H54 (cell line): ENCODE results near the gene SAMM50.

Experiments used
- DNase-seq: peaks from one replicate; pipeline ENCODE4 v3.0.0; 2011; ENCODE audit warnings: low spot score, mixed read lengths; ENCODE audit not compliant: insufficient read length
- FAIRE-seq: peaks from 3 replicates; lab custom pipeline; 2011; peaks lifted over from hg19 to GRCh38; lab: Jason Lieb, UNC
- POLR2A ChIP-seq: IDR thresholded peaks from 2 replicates; pipeline ENCODE4 v1.6.1; 2011; ENCODE audit warnings: low read depth, mild to moderate bottlenecking, low read length

The SAMM50 gene

GRCh38 chr22:43955883-43956782 lies 891 bp downstream of the SAMM50 start:
- no peak for FAIRE-seq
- DNase-seq: no peak
- no peak for TF ChIP-seq POLR2A

GRCh38 chr22:43956805-43957463 lies 1.7 kb downstream of the SAMM50 start:
- no peak for TF ChIP-seq POLR2A
- FAIRE-seq (no peak), DNase-seq (no peak)

DNA sequence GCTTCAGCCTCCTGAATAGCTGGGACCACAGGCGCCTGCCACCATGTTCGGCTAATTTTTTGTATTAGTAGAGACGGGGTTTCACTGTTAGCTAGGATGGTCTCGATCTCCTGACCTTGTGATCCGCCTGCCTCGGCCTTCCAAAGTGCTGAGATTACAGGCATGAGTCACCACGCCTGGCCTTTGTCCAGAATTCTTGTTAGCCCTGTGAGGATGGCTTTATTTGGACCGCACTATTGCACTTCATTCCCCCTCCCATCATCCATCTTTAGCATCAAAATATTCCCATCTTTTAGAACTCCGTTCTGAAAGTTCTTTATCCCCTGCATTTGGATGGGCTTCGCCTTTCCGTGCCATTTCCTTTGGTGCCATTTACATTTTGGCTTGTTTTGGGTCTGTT lies 2.6 kb downstream of the SAMM50 start:
- TF ChIP-seq POLR2A: no peak
- DNase-seq (no peak), FAIRE-seq (no peak)

- FAIRE-seq: no peak
- no peak for TF ChIP-seq POLR2A
These were observed 9.1 kb downstream of the SAMM50 start for GRCh38 chr22:43964314-43964857.

GRCh38 chr22:43967069-43967468 lies 11.8 kb downstream of the SAMM50 start:
- TF ChIP-seq POLR2A: no peak
- no peak for FAIRE-seq
- no peak for DNase-seq

More at GRCh38 chr22:43964314-43964857, 9.1 kb downstream of the SAMM50 start:
- no peak for DNase-seq

GRCh38 chr22:43968614-43969013 lies 13.4 kb downstream of the SAMM50 start:
- FAIRE-seq (no peak), DNase-seq (no peak)
- no peak for TF ChIP-seq POLR2A

DNA sequence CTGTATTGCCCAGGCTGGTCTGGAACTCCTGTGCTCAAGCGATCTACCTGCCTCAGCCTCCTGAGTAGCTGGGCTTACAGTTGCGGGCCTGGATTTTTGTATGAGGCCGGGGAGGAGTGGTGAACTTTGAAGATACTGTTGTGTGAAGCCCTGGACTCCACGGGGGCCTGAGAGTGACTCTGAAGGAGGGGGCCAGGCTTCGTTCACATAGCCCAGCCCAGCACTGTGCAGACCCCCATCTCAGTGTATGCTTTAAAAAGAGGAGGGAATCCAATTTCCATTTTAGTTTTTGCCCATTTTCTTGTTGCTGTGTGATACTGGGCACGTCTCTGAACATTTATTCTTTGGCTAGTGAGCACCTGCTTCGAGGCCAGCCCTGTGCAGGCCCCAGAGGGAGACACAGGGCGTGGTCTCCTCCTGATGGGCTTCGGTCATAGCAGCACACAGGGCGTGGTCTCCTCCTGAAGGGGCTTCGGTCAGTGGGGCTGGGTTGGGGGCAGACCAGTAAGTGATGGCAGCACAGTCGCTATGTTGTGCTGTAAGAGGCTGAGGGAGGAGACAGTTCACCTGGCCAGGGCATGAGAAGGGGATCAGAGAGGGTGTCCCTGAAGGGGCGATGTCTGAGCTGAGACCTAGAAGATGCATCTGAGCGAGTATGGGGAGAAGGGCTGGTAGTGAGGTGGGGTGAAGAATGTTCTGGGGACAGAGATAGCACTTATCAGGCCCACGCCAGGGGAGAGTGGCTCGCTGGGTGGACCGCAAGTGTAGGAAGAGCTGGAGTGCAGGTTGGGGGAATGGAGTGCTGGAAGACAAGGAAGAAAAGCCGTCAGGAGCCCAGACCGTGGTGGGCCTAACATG lies 14.0 kb downstream of the SAMM50 start:
- FAIRE-seq (no peak), DNase-seq (no peak)
- TF ChIP-seq POLR2A: no peak

DNA sequence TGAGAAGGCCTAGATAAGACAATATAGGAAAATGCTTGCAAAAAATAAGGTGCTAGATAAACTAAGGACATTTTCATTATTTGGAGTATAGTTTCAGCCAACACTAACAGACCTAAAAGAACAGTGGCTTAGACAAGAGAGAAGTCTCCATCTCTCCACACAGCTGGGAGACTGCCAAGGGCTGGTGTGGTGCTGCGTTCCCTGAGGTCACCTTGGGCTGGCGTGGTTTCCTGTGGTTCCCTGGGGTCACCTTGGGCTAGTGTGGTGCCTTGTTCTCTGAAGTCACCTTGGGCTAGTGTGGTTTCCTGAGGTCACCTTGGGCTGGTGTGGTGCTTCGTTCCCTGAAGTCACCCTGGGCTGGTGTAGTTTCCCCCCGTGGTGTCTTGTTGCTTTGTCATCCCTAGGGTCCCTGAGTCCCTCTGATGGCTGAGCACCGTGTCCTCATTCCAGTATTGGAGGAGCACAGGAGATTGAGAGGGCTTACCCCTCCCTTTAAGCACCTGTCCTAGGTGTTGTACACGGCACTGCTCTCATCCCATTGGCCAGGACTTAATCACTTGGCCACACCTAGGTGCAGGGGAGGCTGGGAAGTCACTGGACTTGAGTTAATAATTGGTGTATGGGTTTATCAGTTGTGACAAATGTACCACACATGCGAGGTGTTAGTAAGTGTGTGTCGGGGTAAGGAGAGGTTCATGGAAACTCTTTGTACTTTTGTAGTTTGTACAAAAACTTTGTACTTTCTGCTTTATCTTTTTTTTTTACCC lies 14.9 kb downstream of the SAMM50 start:
- DNase-seq: no peak
- no peak for TF ChIP-seq POLR2A

DNA sequence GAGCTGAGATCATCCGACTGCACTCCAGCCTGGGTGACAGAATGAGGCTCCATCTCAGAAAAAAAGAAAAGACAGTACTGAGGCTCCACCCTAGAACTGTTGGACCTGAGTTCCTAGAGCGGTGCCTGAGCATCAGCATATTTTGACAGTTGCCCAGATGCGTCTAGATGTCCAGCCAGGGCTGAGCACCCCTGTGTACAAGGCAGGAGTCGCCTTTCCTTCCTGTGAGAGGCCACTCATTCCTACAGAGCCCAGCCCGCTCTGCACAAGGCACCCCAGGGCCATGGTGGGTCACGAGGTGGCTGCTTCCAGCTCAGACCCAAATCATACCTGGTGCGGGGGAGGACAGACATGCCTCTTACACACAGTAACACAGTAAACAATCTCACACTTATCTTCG lies 15.9 kb downstream of the SAMM50 start:
- FAIRE-seq (no peak), DNase-seq (no peak)
- TF ChIP-seq POLR2A: no peak

More for the DNA sequence above, 14.9 kb downstream of the SAMM50 start:
- FAIRE-seq: no peak

- no peak for FAIRE-seq
- no peak for TF ChIP-seq POLR2A
These were observed 17.8 kb downstream of the SAMM50 start for GRCh38 chr22:43972931-43973462.

GRCh38 chr22:43974028-43974545 lies 18.8 kb downstream of the SAMM50 start:
- TF ChIP-seq POLR2A: no peak
- no peak for DNase-seq
- no peak for FAIRE-seq

More at GRCh38 chr22:43972931-43973462, 17.8 kb downstream of the SAMM50 start:
- DNase-seq: no peak

GRCh38 chr22:43975041-43975440 lies 19.8 kb downstream of the SAMM50 start:
- no peak for DNase-seq
- TF ChIP-seq POLR2A: no peak
- no peak for FAIRE-seq
